Endodermal cell (in vitro differentiated cells): Measurements from ENCODE around the gene ISX. TPM values are rescaled to one million over a fixed set of nuclear protein-coding genes. Genes with fewer than 3 reads are reported as not detected.

Experiments
- DNase-seq: peaks from one replicate; pipeline ENCODE4 v3.0.0-alpha.2; 2017
- H3K27ac ChIP-seq: 2 replicates; pipeline ENCODE4 v1.5.1; 2013; ENCODE audit warnings: mild to moderate bottlenecking, low read depth, low read length, moderate library complexity
- H3K27me3 ChIP-seq: 2 replicates; pipeline ENCODE4 v1.6.1; 2013; ENCODE audit warnings: mild to moderate bottlenecking, low read length, moderate library complexity; ENCODE audit not compliant: insufficient read depth, control insufficient read depth, poor library complexity, severe bottlenecking
- H3K36me3 ChIP-seq: 2 replicates; pipeline ENCODE4 v1.7.0; 2013; ENCODE audit warnings: mild to moderate bottlenecking, low read length, moderate library complexity; ENCODE audit not compliant: control insufficient read depth, insufficient read depth
- H3K4me1 ChIP-seq: one replicate; pipeline ENCODE4 v1.7.0; 2013; ENCODE audit warnings: low read length; ENCODE audit not compliant: control insufficient read depth, insufficient read depth
- H3K4me3 ChIP-seq: 2 replicates; pipeline ENCODE4 v1.5.1; 2013; ENCODE audit warnings: mild to moderate bottlenecking, low read length, moderate library complexity
- H3K9ac ChIP-seq: 2 replicates; pipeline ENCODE4 v1.6.1; 2013; ENCODE audit warnings: mild to moderate bottlenecking, low read length, moderate library complexity; ENCODE audit not compliant: poor library complexity, severe bottlenecking; ENCODE audit errors: extremely low read depth
- H3K9me3 ChIP-seq: 2 replicates; pipeline ENCODE4 v1.6.1; 2013; ENCODE audit warnings: mild to moderate bottlenecking, low read length, moderate library complexity; ENCODE audit not compliant: control insufficient read depth
- H3K27ac Mint-ChIP-seq: 2 replicates; pipeline ENCODE4 v1.8.0; 2020; ENCODE audit warnings: mixed read lengths
- H3K27me3 Mint-ChIP-seq: 2 replicates; pipeline ENCODE4 v1.8.0; 2021; ENCODE audit warnings: mild to moderate bottlenecking, mixed read lengths; ENCODE audit not compliant: insufficient read depth
- H3K36me3 Mint-ChIP-seq: 2 replicates; pipeline ENCODE4 v1.8.0; 2020; ENCODE audit warnings: low read depth, mixed read lengths
- H3K4me1 Mint-ChIP-seq: 2 replicates; pipeline ENCODE4 v1.8.0; 2020; ENCODE audit warnings: mixed read lengths
- H3K4me3 Mint-ChIP-seq: 2 replicates; pipeline ENCODE4 v1.8.0; 2020; ENCODE audit warnings: mild to moderate bottlenecking, moderate library complexity, mixed read lengths
- H3K9me3 Mint-ChIP-seq: 2 replicates; pipeline ENCODE4 v1.8.0; 2020; ENCODE audit warnings: mild to moderate bottlenecking, mixed read lengths
- WGBS, 2 experiments: methylation state at CpG; one replicate each; pipeline versions ENCODE4 v1.1.5 to v1.1.7; 2013; ENCODE audit warnings: missing lambda C conversion rate in 2 of 2, mixed read lengths in 1 of 2; ENCODE audit not compliant: insufficient coverage in 1 of 2, insufficient read length in 1 of 2; 5-methylcytosine and 5-hydroxymethylcytosine counted together
- total RNA-seq, 2 donors: library from RNA; stranded (reverse); fragmentation: NEBNext Ultra II Directional in 1 of 2; extraction: Animal tissue kit (Norgen Biotek cat#: 25700) in 1 of 2; gene quantifications; 2 replicates in 1 of 2; 3 replicates in 1 of 2; pipeline ENCODE4 v1.2.1, GENCODE V29; 2021
- TF ChIP-seq, protein P1 (sequence below): fragments of 200-600 bp; sonication (generic); conservative IDR thresholded peaks from 2 replicates; pipeline ENCODE4 v1.5.0; 2021; ENCODE audit warnings: antibody characterized with exemption, mild to moderate bottlenecking

ISX gene
- total RNA-seq, 2 donors from 2014 or later, result 0.07 to 0.13 TPM

DNA sequence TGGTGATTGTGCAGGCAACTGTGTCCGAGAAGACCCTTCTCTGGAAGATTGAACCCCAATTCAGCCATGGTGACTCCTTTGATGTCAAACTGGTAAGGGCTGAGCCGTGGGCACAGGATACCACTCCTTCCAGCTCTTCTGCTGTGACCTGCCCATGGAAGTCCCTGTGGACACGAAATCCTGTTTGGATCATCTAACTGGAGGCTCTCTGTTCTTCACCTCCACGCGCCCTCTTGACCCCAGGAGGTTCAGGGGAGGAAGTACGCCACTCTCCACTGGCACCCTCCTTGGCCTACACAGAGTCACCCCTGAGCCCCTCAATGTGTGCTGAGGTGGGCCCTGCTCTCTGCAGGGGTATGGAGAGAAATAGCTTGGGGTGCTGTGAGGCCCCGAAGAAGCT, 810 bp downstream of the ISX start:
- Histone ChIP-seq H3K36me3 (no peaks in the 10 kb centered on the region), H3K4me3 (no peak overlapping the region), H3K9ac (no peak overlapping the region), H3K9me3 (no peaks in the 10 kb centered on the region), H3K4me1 (no peaks in the 10 kb centered on the region), H3K27ac (no peak overlapping the region), H3K27me3 (no peaks in the 10 kb centered on the region)
- Mint-ChIP-seq H3K4me3 (no peak overlapping the region), H3K36me3 (no peaks in the 10 kb centered on the region), H3K27ac (no peak overlapping the region), H3K27me3 (peaks cover 5% of the 10 kb centered on the region), H3K9me3 (no peaks in the 10 kb centered on the region), H3K4me1 (peaks cover 13% of the 10 kb centered on the region)
- DNase-seq, result no peak
- TF ChIP-seq, protein P1, sequence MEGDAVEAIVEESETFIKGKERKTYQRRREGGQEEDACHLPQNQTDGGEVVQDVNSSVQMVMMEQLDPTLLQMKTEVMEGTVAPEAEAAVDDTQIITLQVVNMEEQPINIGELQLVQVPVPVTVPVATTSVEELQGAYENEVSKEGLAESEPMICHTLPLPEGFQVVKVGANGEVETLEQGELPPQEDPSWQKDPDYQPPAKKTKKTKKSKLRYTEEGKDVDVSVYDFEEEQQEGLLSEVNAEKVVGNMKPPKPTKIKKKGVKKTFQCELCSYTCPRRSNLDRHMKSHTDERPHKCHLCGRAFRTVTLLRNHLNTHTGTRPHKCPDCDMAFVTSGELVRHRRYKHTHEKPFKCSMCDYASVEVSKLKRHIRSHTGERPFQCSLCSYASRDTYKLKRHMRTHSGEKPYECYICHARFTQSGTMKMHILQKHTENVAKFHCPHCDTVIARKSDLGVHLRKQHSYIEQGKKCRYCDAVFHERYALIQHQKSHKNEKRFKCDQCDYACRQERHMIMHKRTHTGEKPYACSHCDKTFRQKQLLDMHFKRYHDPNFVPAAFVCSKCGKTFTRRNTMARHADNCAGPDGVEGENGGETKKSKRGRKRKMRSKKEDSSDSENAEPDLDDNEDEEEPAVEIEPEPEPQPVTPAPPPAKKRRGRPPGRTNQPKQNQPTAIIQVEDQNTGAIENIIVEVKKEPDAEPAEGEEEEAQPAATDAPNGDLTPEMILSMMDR, result no peak
- WGBS, 2 experiments, result 84 to 94% methylated on average over 3 to 7 of the region's 7 CpGs

DNA sequence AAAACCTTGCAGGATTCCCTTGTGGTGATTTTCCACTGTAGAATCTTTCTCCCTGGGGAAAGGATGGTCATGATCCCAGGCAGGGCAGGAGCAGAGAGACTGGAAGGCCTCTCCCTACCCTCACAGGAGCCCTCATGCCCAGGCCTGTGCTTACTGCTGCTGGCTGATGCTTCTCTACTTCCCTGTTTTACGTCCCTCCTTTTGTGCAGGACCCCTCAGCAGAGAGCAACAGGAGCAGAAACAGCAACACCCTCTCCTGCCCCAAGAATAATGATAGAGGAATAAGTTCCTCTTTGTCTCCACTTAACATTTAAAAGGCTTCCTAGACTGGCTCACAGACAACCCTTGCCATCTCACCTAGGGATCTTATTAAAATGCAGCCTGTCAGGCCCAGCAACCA, 3.6 kb downstream of the ISX start:
- H3K4me1 ChIP-seq, result no peaks in the 10 kb centered on the region
- no peaks in the 10 kb centered on the region for H3K36me3 ChIP-seq
- Mint-ChIP-seq H3K4me3 (no peak overlapping the region), H3K27me3 (peaks cover 2% of the 10 kb centered on the region), H3K27ac (no peak overlapping the region), H3K9me3 (no peaks in the 10 kb centered on the region), H3K4me1 (peaks cover 13% of the 10 kb centered on the region), H3K36me3 (no peaks in the 10 kb centered on the region)
- H3K27me3 ChIP-seq, result no peaks in the 10 kb centered on the region
- no peaks in the 10 kb centered on the region for H3K9me3 ChIP-seq
- WGBS, 2 experiments, result 91 to 100% methylated on average over 1 of the region's 1 CpG
- H3K9ac ChIP-seq, result no peak overlapping the region
- H3K27ac ChIP-seq, result no peak overlapping the region
- no peak for DNase-seq
- no peak overlapping the region for H3K4me3 ChIP-seq
- TF ChIP-seq, protein P1, result no peak

DNA sequence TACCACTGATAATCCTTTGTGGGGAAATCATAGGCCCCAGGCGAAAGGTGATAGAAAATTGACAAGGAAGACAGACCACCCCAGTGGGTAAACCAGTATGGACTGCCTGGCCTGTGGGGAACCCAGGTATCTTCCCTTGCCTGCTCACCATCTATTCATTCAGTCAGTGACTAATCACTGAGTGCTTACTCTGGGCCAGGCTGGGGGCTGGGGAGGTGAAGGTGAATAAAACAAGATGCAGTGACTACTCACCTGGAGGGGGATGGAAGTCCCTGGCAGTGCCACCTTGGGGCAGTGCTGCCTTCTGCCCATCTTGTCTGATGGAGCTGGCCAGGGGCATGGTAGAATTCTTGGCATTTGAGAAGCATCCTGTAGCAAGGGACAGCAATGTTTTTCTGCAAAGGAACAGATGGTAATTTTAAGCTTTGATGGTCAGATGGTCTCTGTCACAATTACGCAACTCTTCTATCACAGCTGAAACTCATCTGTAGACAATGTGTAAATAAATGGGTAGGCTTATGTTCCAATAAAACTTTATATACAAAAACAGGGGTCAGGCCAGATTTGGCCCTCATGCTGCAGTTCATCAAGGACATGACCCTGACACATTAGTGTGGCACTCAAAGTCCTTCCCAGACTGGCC, 4.6 kb downstream of the ISX start:
- Mint-ChIP-seq H3K9me3 (no peaks in the 10 kb centered on the region), H3K4me1 (peaks cover 6% of the 10 kb centered on the region), H3K27ac (no peak overlapping the region), H3K4me3 (no peak overlapping the region), H3K27me3 (no peaks in the 10 kb centered on the region), H3K36me3 (no peaks in the 10 kb centered on the region)
- DNase-seq, result no peak
- Histone ChIP-seq H3K27ac (no peak overlapping the region), H3K9me3 (no peaks in the 10 kb centered on the region), H3K4me1 (no peaks in the 10 kb centered on the region), H3K9ac (no peak overlapping the region), H3K4me3 (no peak overlapping the region), H3K27me3 (no peaks in the 10 kb centered on the region), H3K36me3 (no peaks in the 10 kb centered on the region)
- WGBS, 2 experiments, result 88 to 100% methylated on average over 1 to 2 of the region's 2 CpGs
- TF ChIP-seq, protein P1, result no peak
